H9 (cell line): Measurements from ENCODE around the gene ASTN2. TPM values are rescaled to one million over a fixed set of nuclear protein-coding genes. Genes with fewer than 3 reads are reported as not detected.

Experiments
- DNase-seq: peaks from one replicate; pipeline ENCODE4 v3.0.0-alpha.2; 2017
- H2AFZ ChIP-seq: one replicate; pipeline ENCODE4 v1.6.1; 2013; ENCODE audit warnings: mild to moderate bottlenecking, low read length, control low read depth, moderate library complexity
- H2AK5ac ChIP-seq: 2 replicates; pipeline ENCODE4 v1.6.1; 2013; ENCODE audit warnings: low read length, control low read depth, mixed read lengths; ENCODE audit not compliant: insufficient read length
- H2BK120ac ChIP-seq: one replicate; pipeline ENCODE4 v1.6.1; 2013; ENCODE audit warnings: low read depth, mild to moderate bottlenecking, low read length, control low read depth, inconsistent platforms; ENCODE audit not compliant: poor library complexity, severe bottlenecking
- H2BK12ac ChIP-seq: 2 replicates; pipeline ENCODE4 v1.6.1; 2013; ENCODE audit warnings: low read length, control low read depth, mixed read lengths, low read depth; ENCODE audit not compliant: insufficient read length
- H2BK15ac ChIP-seq: 2 replicates; pipeline ENCODE4 v1.6.1; 2013; ENCODE audit warnings: low read depth, low read length, control low read depth
- H2BK20ac ChIP-seq: one replicate; pipeline ENCODE4 v1.6.1; 2013; ENCODE audit warnings: low read depth, mild to moderate bottlenecking, low read length, control low read depth, inconsistent platforms; ENCODE audit not compliant: poor library complexity, severe bottlenecking
- H2BK5ac ChIP-seq: 2 replicates; pipeline ENCODE4 v1.6.1; 2013; ENCODE audit warnings: low read length, control low read depth, mixed read lengths; ENCODE audit not compliant: insufficient read length
- H3K14ac ChIP-seq: 2 replicates; pipeline ENCODE4 v1.6.1; 2013; ENCODE audit warnings: low read length, control low read depth; ENCODE audit not compliant: insufficient read depth
- H3K18ac ChIP-seq: 2 replicates; pipeline ENCODE4 v1.6.1; 2013; ENCODE audit warnings: low read depth, mild to moderate bottlenecking, mixed read lengths, low read length, control low read depth; ENCODE audit not compliant: insufficient read length
- H3K23ac ChIP-seq: 2 replicates; pipeline ENCODE4 v1.6.1; 2013; ENCODE audit warnings: low read length, control low read depth, mixed read lengths, low read depth; ENCODE audit not compliant: insufficient read length
- H3K23me2 ChIP-seq: 2 replicates; pipeline ENCODE4 v1.6.1; 2013; ENCODE audit warnings: low read depth, mild to moderate bottlenecking, mixed read lengths, low read length, control low read depth; ENCODE audit not compliant: insufficient read length, poor library complexity, severe bottlenecking
- H3K27ac ChIP-seq: 2 replicates; pipeline ENCODE4 v1.5.1; 2013; ENCODE audit warnings: low read length, control low read depth, mixed read lengths, low read depth; ENCODE audit not compliant: insufficient read length
- H3K27me3 ChIP-seq: 2 replicates; pipeline ENCODE4 v1.6.1; 2013; ENCODE audit warnings: low read length, control low read depth, inconsistent platforms; ENCODE audit not compliant: insufficient read depth
- H3K4ac ChIP-seq: 2 replicates; pipeline ENCODE4 v1.6.1; 2013; ENCODE audit warnings: low read depth, mild to moderate bottlenecking, control low read depth, inconsistent platforms, low read length, moderate library complexity
- H3K4me1 ChIP-seq: 2 replicates; pipeline ENCODE4 v1.6.1; 2013; ENCODE audit warnings: low read length, control low read depth, inconsistent platforms; ENCODE audit not compliant: insufficient read depth
- H3K4me2 ChIP-seq: 2 replicates; pipeline ENCODE4 v1.6.1; 2013; ENCODE audit warnings: low read length, control low read depth, mixed read lengths; ENCODE audit not compliant: insufficient read length, insufficient read depth
- H3K56ac ChIP-seq: 2 replicates; pipeline ENCODE4 v1.6.1; 2013; ENCODE audit warnings: low read depth, mild to moderate bottlenecking, mixed read lengths, low read length, control low read depth; ENCODE audit not compliant: insufficient read length
- H3K79me1 ChIP-seq: 2 replicates; pipeline ENCODE4 v1.6.1; 2013; ENCODE audit warnings: low read depth, mild to moderate bottlenecking, moderate library complexity, low read length, control low read depth, inconsistent platforms; ENCODE audit not compliant: insufficient read depth, poor library complexity, severe bottlenecking
- H3K79me2 ChIP-seq: 2 replicates; pipeline ENCODE4 v1.6.1; 2013; ENCODE audit warnings: low read length, control low read depth, inconsistent platforms; ENCODE audit not compliant: insufficient read depth
- H3K9ac ChIP-seq: 2 replicates; pipeline ENCODE4 v1.6.1; 2013; ENCODE audit warnings: low read length, control low read depth, mixed read lengths; ENCODE audit not compliant: insufficient read length; ENCODE audit errors: extremely low read depth
- H3K9me3 ChIP-seq: one replicate; pipeline ENCODE4 v1.6.1; 2013; ENCODE audit warnings: low read depth, low read length, inconsistent platforms; ENCODE audit not compliant: control insufficient read depth
- H3T11ph ChIP-seq: one replicate; pipeline ENCODE4 v1.6.1; 2013; ENCODE audit warnings: mild to moderate bottlenecking, low read length, control low read depth, inconsistent platforms
- H4K20me1 ChIP-seq: one replicate; pipeline ENCODE4 v1.6.1; 2013; ENCODE audit not compliant: control insufficient read depth, insufficient read length, insufficient read depth
- H4K5ac ChIP-seq: 2 replicates; pipeline ENCODE4 v1.6.1; 2013; ENCODE audit warnings: low read depth, mild to moderate bottlenecking, mixed read lengths, low read length, control low read depth; ENCODE audit not compliant: insufficient read length
- H4K8ac ChIP-seq: replicated peaks from 2 replicates; pipeline ENCODE4 v1.6.1; 2013; ENCODE audit warnings: low read length, control low read depth, mixed read lengths, low read depth; ENCODE audit not compliant: insufficient read length
- H4K91ac ChIP-seq: 2 replicates; pipeline ENCODE4 v1.6.1; 2013; ENCODE audit warnings: low read depth, mild to moderate bottlenecking, moderate library complexity, mixed read lengths, low read length, control low read depth; ENCODE audit not compliant: insufficient read length
- H3K27ac Mint-ChIP-seq, 3 experiments: 2 replicates in 2 of 3; 3 replicates in 1 of 3; pipeline ENCODE4 v1.8.0; 2020 to 2021; ENCODE audit warnings: mixed read lengths in 3 of 3, mild to moderate bottlenecking in 1 of 3, moderate library complexity in 1 of 3
- H3K27me3 Mint-ChIP-seq: 2 replicates; pipeline ENCODE4 v1.8.0; 2021; ENCODE audit warnings: low read depth, mild to moderate bottlenecking, moderate library complexity, mixed read lengths
- H3K36me3 Mint-ChIP-seq, 3 experiments: 2 replicates in 2 of 3; 3 replicates in 1 of 3; pipeline ENCODE4 v1.8.0; 2020 to 2021; ENCODE audit warnings: low read depth in 3 of 3, mixed read lengths in 3 of 3; ENCODE audit not compliant: insufficient read depth in 1 of 3
- H3K4me1 Mint-ChIP-seq, 2 experiments: 2 replicates each; pipeline ENCODE4 v1.8.0; 2020; ENCODE audit warnings: mixed read lengths in 2 of 2
- H3K4me3 Mint-ChIP-seq, 2 experiments: 2 replicates in 1 of 2; 3 replicates in 1 of 2; pipeline ENCODE4 v1.8.0; 2020 to 2021; ENCODE audit warnings: mild to moderate bottlenecking in 2 of 2, mixed read lengths in 2 of 2, moderate library complexity in 1 of 2
- H3K9me3 Mint-ChIP-seq, 2 experiments: 2 replicates in 1 of 2; 3 replicates in 1 of 2; pipeline ENCODE4 v1.8.0; 2020; ENCODE audit warnings: mild to moderate bottlenecking in 2 of 2, mixed read lengths in 2 of 2, moderate library complexity in 1 of 2
- CTCF ChIP-seq: fragments of 200-600 bp; sonication (generic); conservative IDR thresholded peaks from 3 replicates; pipeline ENCODE4 v1.8.0; 2021; ENCODE audit warnings: antibody characterized with exemption, mild to moderate bottlenecking
- WGBS: extraction: QIAGEN DNeasy Blood & Tissue Kit; methylation state at CpG from one replicate; pipeline ENCODE4 v1.1.7; 2013; ENCODE audit warnings: missing lambda C conversion rate, low lambda C conversion rate, mixed read lengths; ENCODE audit not compliant: insufficient read length; ENCODE audit errors: extremely low coverage; 5-methylcytosine and 5-hydroxymethylcytosine counted together
- total RNA-seq: library from RNA; stranded (reverse); gene quantifications from 2 replicates; pipeline ENCODE4 v1.2.1, GENCODE V29; 2021

Gene ASTN2
- total RNA-seq, 1 experiment from 2014 or later = 9.7 TPM

GRCh38 chr9:116409638-116410037 lies 1005.2 kb downstream of the ASTN2 start:
- Histone ChIP-seq H2BK20ac (no peak overlapping the region), H2AFZ (no peak overlapping the region), H3K9me3 (no peaks in the 10 kb centered on the region), H3K27ac (no peak overlapping the region), H3K79me2 (no peaks in the 10 kb centered on the region), H4K20me1 (no peaks in the 10 kb centered on the region), H3K56ac (no peak overlapping the region), H2BK5ac (no peak overlapping the region), H2AK5ac (no peak overlapping the region), H3K23ac (no peak overlapping the region), H3K4me1 (no peaks in the 10 kb centered on the region), H3T11ph (no peak overlapping the region), H3K4me2 (no peak overlapping the region), H3K4ac (no peak overlapping the region), H3K79me1 (no peaks in the 10 kb centered on the region), H2BK15ac (no peak overlapping the region), H3K9ac (no peak overlapping the region), H3K23me2 (no peaks in the 10 kb centered on the region), H4K91ac (no peak overlapping the region), H3K14ac (no peak overlapping the region), H2BK120ac (no peak overlapping the region), H4K5ac (no peak overlapping the region), H2BK12ac (no peak overlapping the region), H3K18ac (no peak overlapping the region), H4K8ac (no peak overlapping the region), H3K27me3 (peaks cover 1% of the 10 kb centered on the region; the same call in 1 of the 2 replicates)
- H3K27me3 Mint-ChIP-seq = no peaks in the 10 kb centered on the region
- no CpG with 5 or more reads among the region's 6 CpGs for WGBS
- H3K9me3 Mint-ChIP-seq = no peaks in the 10 kb centered on the region
- no peaks in the 10 kb centered on the region for H3K36me3 Mint-ChIP-seq
- H3K4me3 Mint-ChIP-seq = no peak overlapping the region
- H3K27ac Mint-ChIP-seq = no peak overlapping the region; a peak in 1 of 7 replicates
- no peak for TF ChIP-seq CTCF
- no peak for DNase-seq
- no peaks in the 10 kb centered on the region for H3K4me1 Mint-ChIP-seq
